Measurements from ENCODE around the gene ABR.
A peak's percentile ranks its signal among the peaks of the same experiment; 100 is the strongest.

The ABR gene

DNA sequence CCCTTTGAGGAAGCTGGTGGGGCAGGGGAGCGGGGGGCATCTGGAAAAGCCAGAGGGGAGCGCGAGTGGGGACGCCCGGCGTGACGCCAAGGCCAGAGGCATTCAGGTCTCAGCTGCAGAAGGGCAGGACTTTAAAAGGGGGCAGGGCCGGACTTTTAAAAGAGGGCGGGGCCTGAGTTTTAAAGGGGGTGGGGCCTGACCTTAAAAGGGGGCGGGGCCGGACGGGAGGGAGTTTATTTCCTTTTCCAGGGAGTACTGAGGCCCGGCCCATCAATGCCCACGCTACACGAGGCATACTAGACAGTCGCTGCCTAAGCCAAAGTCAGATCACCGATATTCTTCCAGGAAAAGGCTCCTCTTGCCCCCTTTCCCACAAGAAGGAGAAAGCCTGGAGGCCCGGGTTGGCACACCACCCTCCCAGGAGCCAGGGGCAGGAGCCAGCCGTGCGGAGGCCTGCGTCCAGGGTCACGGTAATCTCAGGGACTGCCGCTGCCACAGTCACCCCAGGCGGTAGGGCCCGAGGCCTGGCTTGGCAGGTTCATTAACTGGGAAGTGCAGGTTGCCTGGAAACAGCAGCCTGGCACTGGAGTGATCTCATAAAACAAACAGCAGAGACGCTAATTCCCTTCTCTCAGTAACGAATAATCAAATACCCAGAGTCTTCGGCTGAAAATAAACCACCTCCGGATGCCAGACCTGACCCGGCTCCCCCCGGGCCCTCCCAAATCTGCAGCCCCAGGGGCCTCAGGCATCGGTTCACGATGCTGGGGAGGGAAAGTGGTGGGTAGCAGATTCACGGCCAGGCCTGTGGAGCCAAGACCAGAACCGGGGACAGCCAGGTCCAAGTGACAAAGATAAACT is 92.2 kb downstream of the ABR start:
- DNase-seq (ENCODE audit: low spot score), result no peak
- Histone ChIP-seq H3K4me3 (ENCODE audit: severe bottlenecking) (no peak overlapping the region), H3K27ac (ENCODE audit: poor library complexity, severe bottlenecking) (peak overlapping the region; percentile 56), H3K36me3 (ENCODE audit: low read depth) (peaks cover 33% of the 10 kb centered on the region), H3K4me1 (ENCODE audit: insufficient read depth, poor library complexity, severe bottlenecking) (peaks cover 16% of the 10 kb centered on the region), H3K27me3 (ENCODE audit: insufficient read depth, poor library complexity, severe bottlenecking) (no peaks in the 10 kb centered on the region), H3K9me3 (ENCODE audit: severe bottlenecking) (no peaks in the 10 kb centered on the region)
- peak; percentile 83 for ATAC-seq (ENCODE audit: low read depth)
- TF ChIP-seq CTCF (IDR thresholded peaks at IDR 0.05; ENCODE audit: poor library complexity, severe bottlenecking), result no peak

- no peaks in the 10 kb centered on the region for H3K27me3 ChIP-seq (ENCODE audit: insufficient read depth, poor library complexity, severe bottlenecking)
- H3K36me3 ChIP-seq (ENCODE audit: low read depth), result peaks cover 19% of the 10 kb centered on the region
- H3K4me3 ChIP-seq (ENCODE audit: severe bottlenecking), result no peak overlapping the region
- no peaks in the 10 kb centered on the region for H3K9me3 ChIP-seq (ENCODE audit: severe bottlenecking)
- no peak for ATAC-seq (ENCODE audit: low read depth)
- DNase-seq (ENCODE audit: low spot score), result no peak
- H3K4me1 ChIP-seq (ENCODE audit: insufficient read depth, poor library complexity, severe bottlenecking), result peaks cover 24% of the 10 kb centered on the region
- H3K27ac ChIP-seq (ENCODE audit: poor library complexity, severe bottlenecking), result no peak overlapping the region
- no peak for TF ChIP-seq CTCF (IDR thresholded peaks at IDR 0.05; ENCODE audit: poor library complexity, severe bottlenecking)
Measured at GRCh38 chr17:1083451-1084187, 96.2 kb downstream of the ABR start.

DNA sequence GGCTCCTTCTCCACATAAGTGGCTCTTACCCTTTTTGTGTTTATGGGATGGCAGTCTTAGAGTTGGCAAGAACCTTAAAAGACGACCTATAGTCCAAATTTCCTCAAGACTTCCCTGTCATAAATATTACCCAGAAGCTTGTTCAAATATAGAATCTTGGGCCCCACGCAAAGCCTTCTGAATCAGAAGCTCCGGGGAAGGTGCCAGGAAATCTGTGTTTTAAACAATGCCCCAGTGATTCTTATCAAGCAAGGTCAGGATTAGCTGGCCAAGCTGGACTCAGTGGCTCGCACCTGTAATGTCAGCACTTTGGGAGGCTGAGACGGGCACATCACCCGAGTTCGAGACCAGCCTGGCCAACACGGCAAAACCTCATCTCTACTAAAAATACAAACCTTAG is 97.2 kb downstream of the ABR start:
- DNase-seq (ENCODE audit: low spot score) (no peak), ATAC-seq (ENCODE audit: low read depth) (no peak)
- Histone ChIP-seq H3K27ac (ENCODE audit: poor library complexity, severe bottlenecking) (peak overlapping the region; percentile 71), H3K9me3 (ENCODE audit: severe bottlenecking) (no peaks in the 10 kb centered on the region), H3K4me1 (ENCODE audit: insufficient read depth, poor library complexity, severe bottlenecking) (peaks cover 18% of the 10 kb centered on the region), H3K36me3 (ENCODE audit: low read depth) (peaks cover 19% of the 10 kb centered on the region), H3K27me3 (ENCODE audit: insufficient read depth, poor library complexity, severe bottlenecking) (no peaks in the 10 kb centered on the region), H3K4me3 (ENCODE audit: severe bottlenecking) (no peak overlapping the region)
- TF ChIP-seq CTCF (IDR thresholded peaks at IDR 0.05; ENCODE audit: poor library complexity, severe bottlenecking), result no peak

- H3K4me1 ChIP-seq (ENCODE audit: insufficient read depth, poor library complexity, severe bottlenecking), result peaks cover 17% of the 10 kb centered on the region
- no peak overlapping the region for H3K4me3 ChIP-seq (ENCODE audit: severe bottlenecking)
- DNase-seq (ENCODE audit: low spot score) (no peak), ATAC-seq (ENCODE audit: low read depth) (no peak)
- H3K9me3 ChIP-seq (ENCODE audit: severe bottlenecking), result no peaks in the 10 kb centered on the region
- no peak for TF ChIP-seq CTCF (IDR thresholded peaks at IDR 0.05; ENCODE audit: poor library complexity, severe bottlenecking)
- H3K36me3 ChIP-seq (ENCODE audit: low read depth), result peaks cover 19% of the 10 kb centered on the region
- no peaks in the 10 kb centered on the region for H3K27me3 ChIP-seq (ENCODE audit: insufficient read depth, poor library complexity, severe bottlenecking)
- no peak overlapping the region for H3K27ac ChIP-seq (ENCODE audit: poor library complexity, severe bottlenecking)
Measured at GRCh38 chr17:1078831-1079561, 100.8 kb downstream of the ABR start.
